Natural killer cell (primary cell): ENCODE data around the gene FHIT. TPM values are rescaled to one million over a fixed set of nuclear protein-coding genes. Genes with fewer than 3 reads are reported as not detected.

Experiments
- ATAC-seq, 3 donors: fragments of 150-1000 bp in 2 of 3; fragments of 200-7000 bp in 1 of 3; cut with Tn5 transposase; 1 replicate in 1 of 3; 2 replicates in 2 of 3; pipeline ENCODE4 v1.10.0; 2021; ENCODE audit warnings: mild to moderate bottlenecking in 2 of 3, moderate library complexity in 2 of 3
- DNase-seq, 2 donors: peaks; one replicate each; pipeline versions ENCODE4 v3.0.0 to v3.0.0-alpha.2; 2013 to 2021; ENCODE audit warnings: mixed read lengths in 1 of 2
- H3K27ac ChIP-seq: one replicate; pipeline ENCODE4 v1.5.1; 2013; ENCODE audit warnings: mild to moderate bottlenecking, low read length
- H3K27me3 ChIP-seq: one replicate; pipeline ENCODE4 v1.6.1; 2013; ENCODE audit warnings: low read length; ENCODE audit not compliant: control insufficient read depth, insufficient read depth
- H3K36me3 ChIP-seq: one replicate; pipeline ENCODE4 v1.6.1; 2013; ENCODE audit warnings: low read length; ENCODE audit not compliant: control insufficient read depth, insufficient read depth
- H3K4me1 ChIP-seq: one replicate; pipeline ENCODE4 v1.6.1; 2013; ENCODE audit warnings: low read length; ENCODE audit not compliant: control insufficient read depth, insufficient read depth
- H3K4me3 ChIP-seq: one replicate; pipeline ENCODE4 v1.5.1; 2013; ENCODE audit warnings: low read length
- H3K9me3 ChIP-seq: one replicate; pipeline ENCODE4 v1.6.1; 2013; ENCODE audit warnings: low read length; ENCODE audit not compliant: control insufficient read depth, insufficient read depth
- H3K27ac Mint-ChIP-seq, 2 donors: one replicate each; pipeline ENCODE4 v1.8.0; 2022; ENCODE audit warnings: mild to moderate bottlenecking in 2 of 2, mixed read lengths in 2 of 2, moderate library complexity in 1 of 2
- H3K27me3 Mint-ChIP-seq, 2 donors: one replicate each; pipeline ENCODE4 v1.8.0; 2022; ENCODE audit warnings: low read depth in 2 of 2, mixed read lengths in 2 of 2
- H3K36me3 Mint-ChIP-seq: one replicate; pipeline ENCODE4 v1.8.0; 2022; ENCODE audit warnings: mixed read lengths
- H3K4me1 Mint-ChIP-seq, 2 donors: one replicate each; pipeline ENCODE4 v1.8.0; 2022; ENCODE audit warnings: mixed read lengths in 2 of 2
- H3K4me3 Mint-ChIP-seq: one replicate; pipeline ENCODE4 v1.8.0; 2022; ENCODE audit warnings: mild to moderate bottlenecking, moderate library complexity, mixed read lengths
- H3K9me3 Mint-ChIP-seq, 2 donors: one replicate each; pipeline ENCODE4 v1.8.0; 2022; ENCODE audit warnings: mixed read lengths in 2 of 2
- CTCF ChIP-seq: fragments of 200-600 bp; IDR thresholded peaks from one replicate; pipeline ENCODE4 v1.8.0; 2022; ENCODE audit warnings: antibody characterized with exemption
- WGBS: methylation state at CpG from one replicate; pipeline ENCODE4 v1.1.7; 2013; ENCODE audit warnings: missing lambda C conversion rate; ENCODE audit not compliant: insufficient coverage; 5-methylcytosine and 5-hydroxymethylcytosine counted together
- intact Hi-C: fragments of 100-400 bp; cut with micrococcal nuclease; formaldehyde crosslinking; loops from one replicate; pipeline ENCODE4 v1.14.2; 2022
- total RNA-seq, 4 donors: library from RNA; stranded (reverse); fragments of 120-200 nt in 1 of 4; gene quantifications; one replicate each; pipeline versions ENCODE4 v1.2.3 to v1.2.4, GENCODE V29; 2013 to 2022

The FHIT gene
- total RNA-seq, 3 donors from 2014 or later (not counting 1 experiment from before 2014, with no cell fraction given): 2.7 to 6.1 (median 3.3) TPM

GRCh38 chr3:60707452-60708020 is 543.7 kb downstream of the FHIT start:
- H3K27me3 Mint-ChIP-seq: no peaks in the 10 kb centered on the region
- Histone ChIP-seq H3K27ac (no peak overlapping the region), H3K4me1 (no peaks in the 10 kb centered on the region), H3K4me3 (no peak overlapping the region), H3K36me3 (no peaks in the 10 kb centered on the region), H3K27me3 (no peaks in the 10 kb centered on the region), H3K9me3 (no peaks in the 10 kb centered on the region)
- no peaks in the 10 kb centered on the region for H3K4me1 Mint-ChIP-seq
- H3K9me3 Mint-ChIP-seq: peaks cover 4% of the 10 kb centered on the region in 2 donors
- peaks cover 7% of the 10 kb centered on the region for H3K36me3 Mint-ChIP-seq
- H3K27ac Mint-ChIP-seq: no peak overlapping the region
- 80% methylated on average over 2 of the region's 2 CpGs for WGBS
- TF ChIP-seq CTCF: no peak
- no peak overlapping the region for H3K4me3 Mint-ChIP-seq
- DNase-seq (no peak), ATAC-seq (no peak)
- intact Hi-C loops: no loop called here

GRCh38 chr3:60703956-60704736 is 547.1 kb downstream of the FHIT start:
- TF ChIP-seq CTCF: no peak
- Histone ChIP-seq H3K27ac (no peak overlapping the region), H3K36me3 (no peaks in the 10 kb centered on the region), H3K4me1 (no peaks in the 10 kb centered on the region), H3K4me3 (no peak overlapping the region), H3K27me3 (no peaks in the 10 kb centered on the region), H3K9me3 (no peaks in the 10 kb centered on the region)
- no peak for ATAC-seq
- DNase-seq: no peak
- intact Hi-C loops: no loop called here
- Mint-ChIP-seq H3K27me3 (no peaks in the 10 kb centered on the region), H3K4me1 (no peaks in the 10 kb centered on the region), H3K4me3 (no peak overlapping the region), H3K27ac (no peak overlapping the region), H3K9me3 (peaks cover 0 to 2% of the 10 kb centered on the region in 2 donors), H3K36me3 (no peaks in the 10 kb centered on the region)
- 81% methylated on average over 3 of the region's 3 CpGs for WGBS

- H3K4me1 ChIP-seq: no peaks in the 10 kb centered on the region
- no peaks in the 10 kb centered on the region for H3K36me3 Mint-ChIP-seq
- no peak for ATAC-seq
- H3K4me3 Mint-ChIP-seq: no peak overlapping the region
- intact Hi-C loops: no loop called here
- H3K9me3 Mint-ChIP-seq: peaks cover 0 to 2% of the 10 kb centered on the region in 2 donors
- WGBS: 100% methylated on average over 2 of the region's 3 CpGs
- H3K36me3 ChIP-seq: no peaks in the 10 kb centered on the region
- H3K4me3 ChIP-seq: no peak overlapping the region
- H3K27ac ChIP-seq: no peak overlapping the region
- H3K4me1 Mint-ChIP-seq: no peaks in the 10 kb centered on the region
- DNase-seq: no peak
- H3K9me3 ChIP-seq: no peaks in the 10 kb centered on the region
- TF ChIP-seq CTCF: no peak
- H3K27me3 ChIP-seq: no peaks in the 10 kb centered on the region
- no peak overlapping the region for H3K27ac Mint-ChIP-seq
- no peaks in the 10 kb centered on the region for H3K27me3 Mint-ChIP-seq
These were observed 548.2 kb downstream of the FHIT start for GRCh38 chr3:60703008-60703407.
